G401 (cell line): ENCODE data around the gene ACSM5. TPM values are rescaled to one million over a fixed set of nuclear protein-coding genes. Genes with fewer than 3 reads are reported as not detected.
"Not testable (repeated sequence)": the region's sequence is repeated elsewhere in the genome, so short reads cannot be mapped to it uniquely, and the experiment has no call there.

Experiments used
- DNase-seq: peaks from one replicate; pipeline ENCODE4 v3.0.0-alpha.2; 2015; ENCODE audit warnings: low spot score
- in situ Hi-C: cut with HindIII; loops from 2 replicates; pipeline ENCODE4 v1.10.0; 2016; ENCODE audit warnings: low sequenced_read_pairs, mixed read lengths
- total RNA-seq: library from RNA; depleted of rRNA; stranded (reverse); fragments of >200 nt; shearing (Covaris generic); gene quantifications from 2 replicates; pipeline ENCODE4 v1.2.3, GENCODE V29; 2014

The ACSM5 gene
- total RNA-seq, 1 experiment from 2014 or later = not detected

DNA sequence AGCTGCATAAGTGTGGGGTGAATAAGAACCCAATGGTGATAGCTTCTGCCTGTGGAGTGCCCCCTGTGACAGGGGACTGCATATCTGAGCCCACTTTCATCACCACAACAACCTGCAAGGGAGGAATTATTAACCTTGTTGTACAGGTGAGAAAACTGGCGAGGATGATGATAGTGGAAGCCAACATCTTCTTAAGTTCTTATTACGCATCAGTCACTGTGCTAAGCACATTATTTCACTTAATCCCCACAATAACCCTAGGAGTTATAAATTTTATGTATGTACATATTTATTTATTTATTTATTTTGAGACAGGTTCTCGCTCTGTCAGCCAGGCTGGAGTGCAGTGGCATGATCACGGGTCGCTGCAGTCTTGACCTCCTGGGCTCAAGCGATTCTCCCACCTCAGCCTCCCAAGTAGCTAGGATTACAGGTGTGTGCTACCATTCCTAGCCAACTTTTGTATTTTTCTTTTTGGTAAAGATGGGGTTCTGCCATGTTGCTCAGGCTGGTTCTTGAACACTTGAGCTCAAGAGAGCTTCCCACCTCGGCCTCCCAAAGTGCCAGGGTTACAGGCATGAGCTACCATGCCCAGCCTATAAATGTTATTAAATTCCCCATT lies 12.4 kb upstream of the ACSM5 start:
- DNase-seq = no peak
- in situ Hi-C loops = no loop called here

DNA sequence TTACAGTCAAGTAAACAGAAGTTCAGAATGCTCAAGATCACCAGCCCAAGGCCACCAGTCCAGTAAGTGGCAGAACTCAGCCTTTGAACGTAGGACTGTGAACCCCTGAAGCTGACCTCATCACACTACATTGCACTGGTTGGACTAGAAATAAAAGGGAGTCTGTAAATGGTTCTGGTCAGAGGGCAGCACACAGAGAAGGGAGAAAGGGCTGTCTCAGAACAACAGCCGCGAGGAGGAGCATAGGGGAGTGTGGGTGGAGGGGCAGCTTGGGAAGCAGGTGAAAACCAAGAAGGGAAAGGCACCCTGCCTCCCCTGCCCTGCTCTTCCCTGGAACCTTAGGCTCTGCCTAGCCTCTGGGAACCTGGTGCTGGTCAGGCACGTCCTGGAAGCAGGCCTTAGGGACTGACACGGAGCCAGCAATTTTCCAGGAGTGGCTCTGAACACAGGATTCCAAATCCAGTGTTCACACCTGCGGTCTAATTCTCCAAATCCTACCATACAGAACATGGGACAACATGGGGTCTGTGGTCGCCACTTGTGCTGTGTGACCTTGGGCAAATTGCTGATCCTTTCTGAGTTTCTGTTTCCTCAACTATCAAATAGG lies 11.8 kb upstream of the ACSM5 start:
- in situ Hi-C loops = no loop called here
- DNase-seq = no peak

DNA sequence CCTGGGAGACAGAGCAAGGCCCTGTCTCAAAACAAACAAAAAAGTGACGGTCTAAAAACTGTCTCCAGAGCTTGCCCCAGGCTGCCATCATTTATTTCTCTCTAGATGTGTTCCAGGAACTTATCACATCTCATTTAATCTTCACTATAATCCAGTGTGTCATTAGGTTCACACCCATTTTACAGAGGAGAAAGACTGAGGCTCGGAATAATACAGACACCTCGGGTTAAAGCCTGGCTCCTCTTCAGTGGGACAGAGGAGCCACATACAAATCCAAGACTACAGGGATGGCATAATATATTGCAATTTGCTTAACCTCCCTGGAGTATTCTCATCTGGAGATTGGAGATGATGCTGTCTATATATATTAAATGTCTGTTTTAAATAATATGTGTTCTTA lies 10.7 kb upstream of the ACSM5 start:
- in situ Hi-C loops = no loop called here
- no peak for DNase-seq

DNA sequence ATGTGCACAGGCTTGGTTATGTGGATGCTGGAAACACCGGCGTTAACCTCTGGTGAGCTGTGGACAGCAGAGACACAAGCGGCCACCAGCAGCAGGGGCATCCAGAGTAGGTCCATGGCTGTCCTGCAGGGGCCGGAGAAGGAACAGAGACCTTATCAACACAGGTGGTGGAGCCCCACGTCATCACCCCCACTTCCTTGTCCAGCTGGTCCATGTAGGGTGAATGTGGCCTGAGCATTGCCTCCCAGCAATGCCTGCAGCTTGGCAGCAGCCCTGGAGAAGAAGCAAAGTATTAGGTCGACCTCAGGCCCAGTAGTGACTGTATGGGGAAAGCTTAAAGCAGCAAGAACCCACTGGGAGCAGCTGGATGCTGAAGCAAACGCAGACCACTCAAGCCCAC lies 10.1 kb upstream of the ACSM5 start:
- in situ Hi-C loops = no loop called here
- no peak for DNase-seq

DNA sequence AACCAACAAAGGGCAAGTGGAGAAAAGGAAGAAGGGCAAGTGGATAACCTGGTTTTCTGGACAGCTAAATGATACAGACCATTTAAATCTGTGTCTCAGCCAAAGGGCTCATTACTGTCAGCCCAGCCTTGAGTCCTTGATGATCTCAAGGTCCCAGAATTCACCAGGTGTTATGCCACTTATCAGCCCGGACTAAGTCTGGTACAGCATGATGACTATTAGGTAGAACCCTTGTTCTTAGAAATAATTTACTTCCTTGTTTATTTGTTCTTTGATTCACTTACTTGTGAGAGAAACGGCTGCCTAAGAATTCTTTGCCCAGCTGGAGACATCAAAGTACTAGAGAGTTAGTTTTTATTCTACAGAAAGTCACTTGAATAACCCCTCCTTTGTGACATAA lies 8.3 kb upstream of the ACSM5 start:
- DNase-seq = no peak
- in situ Hi-C loops = no loop called here

DNA sequence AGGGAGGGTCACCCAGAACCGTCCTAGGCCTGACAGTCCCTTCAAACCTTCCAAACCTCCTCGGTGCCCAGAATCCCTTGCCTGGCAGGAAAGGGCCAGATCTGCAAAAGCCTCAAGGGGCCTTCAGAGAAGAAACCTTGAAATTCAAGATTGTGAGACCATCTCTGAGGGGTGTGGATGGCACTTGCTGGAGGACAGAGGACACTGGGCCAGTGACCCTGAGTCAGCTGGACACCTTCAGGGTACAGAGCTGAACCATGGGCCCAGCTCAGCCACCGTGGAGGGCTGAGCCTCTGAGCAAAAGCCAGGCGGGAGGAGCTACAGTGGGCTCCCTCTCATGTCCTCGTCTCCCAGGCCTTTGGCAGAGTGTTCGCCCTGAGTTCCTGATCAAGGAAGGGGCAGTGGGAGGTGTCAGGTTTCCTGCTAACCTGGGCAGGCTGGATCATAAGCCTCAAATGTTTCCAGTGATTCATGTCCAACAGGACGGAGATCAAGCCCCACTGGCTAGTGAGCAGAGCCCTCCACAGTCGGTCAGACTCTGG lies 7.8 kb upstream of the ACSM5 start:
- DNase-seq = no peak
- in situ Hi-C loops = no loop called here

DNA sequence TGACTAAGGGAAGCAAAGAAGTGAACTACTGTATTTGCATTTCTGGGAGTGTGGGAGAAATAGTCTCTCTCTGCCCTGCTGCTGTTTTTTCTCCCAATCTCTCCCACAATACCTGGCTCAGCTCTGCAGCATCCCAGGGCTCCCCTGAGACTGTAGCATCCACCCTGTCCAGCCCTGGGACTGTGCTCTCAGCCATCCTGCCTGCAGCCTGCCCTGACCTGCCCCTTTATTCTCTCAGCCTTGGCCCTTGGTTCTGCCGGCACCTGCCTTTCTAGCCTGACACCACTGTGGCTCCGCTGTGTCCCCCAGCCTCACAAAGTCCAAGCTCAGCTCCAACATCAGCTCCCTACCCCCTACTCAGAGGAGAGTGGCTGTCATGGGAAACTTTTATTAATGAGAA lies 6.7 kb upstream of the ACSM5 start:
- in situ Hi-C loops = no loop called here
- DNase-seq = no peak

DNA sequence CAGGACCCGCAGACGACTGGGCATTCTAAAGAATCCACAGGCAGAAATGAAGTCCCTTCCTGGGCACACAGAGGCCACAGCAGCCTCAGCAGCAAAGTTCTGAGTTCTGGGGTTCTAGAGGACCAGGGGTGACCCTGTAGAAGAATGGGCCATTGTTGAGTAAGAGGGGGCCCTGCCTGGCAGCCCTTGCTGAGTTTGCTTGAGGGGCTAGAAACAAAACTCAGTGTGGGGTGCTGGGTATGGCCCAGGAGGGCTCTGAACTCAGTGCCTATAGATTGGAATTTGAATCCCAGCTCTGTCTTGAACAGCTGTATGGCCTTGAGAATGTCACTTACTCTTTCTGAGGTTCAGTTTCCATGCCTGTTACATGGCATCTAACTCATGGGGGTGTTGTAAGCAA lies 4.7 kb upstream of the ACSM5 start, which contains the start of gene PDILT:
Gene PDILT, minus strand, starts transcription at position 101 of the 400 bp plus-strand sequence. CDS start 5,437 bp downstream, outside the sequence.
- DNase-seq = no peak
- in situ Hi-C loops = no loop called here

DNA sequence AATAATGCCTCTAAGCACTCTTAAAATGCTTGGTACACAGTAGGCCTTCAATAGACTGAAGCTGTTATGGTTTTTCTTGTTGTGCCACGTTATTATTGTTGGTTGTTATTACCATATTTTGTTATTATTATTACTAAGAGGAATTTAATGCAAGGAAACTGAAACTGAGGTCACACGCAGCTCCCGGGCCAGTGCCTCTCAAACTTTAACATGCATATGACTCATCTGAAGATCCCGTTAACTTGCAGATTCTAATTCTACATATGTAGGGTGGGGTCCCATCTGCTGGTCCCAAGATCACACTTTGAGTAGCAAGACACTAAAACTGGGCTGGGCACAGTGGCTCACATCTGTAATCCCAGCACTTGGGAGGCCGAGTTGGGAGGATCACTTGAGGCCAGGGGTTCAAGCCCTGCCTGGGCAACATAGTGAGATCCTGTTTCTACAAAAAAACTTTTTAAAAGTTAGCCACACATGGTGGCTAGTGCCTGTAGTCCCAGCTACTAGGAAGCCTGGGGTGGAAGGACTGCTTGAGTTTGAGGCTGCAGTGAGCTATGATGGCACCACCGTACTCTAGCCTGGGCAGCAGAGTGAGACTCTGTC lies 888 bp downstream of the ACSM5 start:
- no peak for DNase-seq
- in situ Hi-C loops = no loop called here

DNA sequence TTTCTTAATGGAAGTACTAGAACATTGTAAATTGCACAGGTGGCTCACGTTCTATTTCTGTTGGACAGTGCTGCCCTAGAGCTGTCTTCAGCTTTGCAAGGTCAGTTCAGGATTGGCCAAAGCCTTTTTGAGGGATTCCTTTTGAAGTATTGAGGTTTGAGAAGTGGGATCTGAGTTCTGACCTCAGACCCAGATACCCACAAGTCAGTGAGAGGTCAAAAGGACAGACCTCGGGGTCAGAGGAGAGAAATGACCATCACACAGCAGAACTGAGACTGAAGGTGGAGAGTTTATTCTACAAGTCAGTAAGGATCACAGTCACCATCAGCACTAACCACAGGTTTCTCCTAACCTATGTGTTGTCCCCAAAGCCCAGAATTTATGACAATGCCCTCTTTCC lies 1.7 kb downstream of the ACSM5 start:
- in situ Hi-C loops = no loop called here
- DNase-seq = no peak

DNA sequence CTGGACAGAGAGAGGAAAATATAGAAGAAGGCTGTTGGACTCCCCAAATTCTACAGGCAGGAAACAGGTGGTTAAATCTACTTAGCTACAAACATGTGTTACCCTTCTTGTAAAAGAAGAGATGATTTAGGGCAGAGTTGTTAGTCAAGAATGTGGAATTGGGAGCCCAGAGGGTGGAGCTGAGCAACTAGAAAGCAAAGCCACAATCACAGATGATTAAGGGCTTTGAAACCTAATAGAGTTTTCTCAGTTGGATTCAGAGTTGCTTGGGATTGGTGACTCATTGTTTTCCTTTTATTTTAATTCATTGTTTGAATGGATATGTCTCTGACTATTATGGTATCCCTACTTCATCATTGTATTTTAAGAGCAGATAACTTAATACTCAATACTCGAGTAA lies 6.2 kb downstream of the ACSM5 start:
- DNase-seq = no peak
- in situ Hi-C loops = no loop called here

DNA sequence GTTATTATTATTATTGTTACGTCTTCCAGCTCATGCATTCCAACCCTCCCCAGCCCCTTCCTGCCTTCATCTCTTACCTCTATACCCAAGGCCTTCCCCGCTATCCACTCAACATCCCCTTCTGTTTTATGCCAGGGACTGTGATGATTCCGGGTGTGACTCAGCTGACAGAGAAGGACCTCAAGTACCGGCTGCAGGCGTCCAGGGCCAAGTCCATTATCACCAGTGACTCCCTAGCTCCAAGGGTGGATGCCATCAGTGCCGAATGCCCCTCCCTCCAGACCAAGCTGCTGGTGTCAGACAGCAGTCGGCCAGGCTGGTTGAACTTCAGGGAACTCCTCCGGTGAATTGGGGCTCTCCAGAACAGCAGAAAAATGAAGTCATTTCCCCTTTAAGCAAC lies 9.8 kb downstream of the ACSM5 start:
- DNase-seq = not testable (repeated sequence)

DNA sequence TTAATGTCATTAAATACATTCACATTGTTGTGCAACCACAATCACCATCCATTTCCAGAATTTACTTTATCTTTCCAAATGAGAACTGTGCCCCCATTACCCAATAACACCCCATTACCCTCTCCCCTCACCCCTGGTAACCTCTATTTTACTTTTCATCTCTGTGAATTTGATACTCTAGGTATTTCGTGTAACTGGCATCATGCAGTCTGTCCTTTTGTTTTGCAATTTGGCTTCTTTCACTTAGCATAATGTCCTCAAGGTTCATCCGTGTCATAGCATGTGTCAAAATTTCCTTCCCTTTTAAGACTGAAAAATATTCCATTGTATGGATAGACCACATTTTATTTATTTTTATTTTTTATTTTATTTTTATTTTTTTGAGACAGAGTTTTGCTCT lies 12.4 kb downstream of the ACSM5 start:
- DNase-seq, in situ Hi-C loops: not testable (repeated sequence)

More for the DNA sequence above, 9.8 kb downstream of the ACSM5 start:
- in situ Hi-C loops = not testable (repeated sequence)

DNA sequence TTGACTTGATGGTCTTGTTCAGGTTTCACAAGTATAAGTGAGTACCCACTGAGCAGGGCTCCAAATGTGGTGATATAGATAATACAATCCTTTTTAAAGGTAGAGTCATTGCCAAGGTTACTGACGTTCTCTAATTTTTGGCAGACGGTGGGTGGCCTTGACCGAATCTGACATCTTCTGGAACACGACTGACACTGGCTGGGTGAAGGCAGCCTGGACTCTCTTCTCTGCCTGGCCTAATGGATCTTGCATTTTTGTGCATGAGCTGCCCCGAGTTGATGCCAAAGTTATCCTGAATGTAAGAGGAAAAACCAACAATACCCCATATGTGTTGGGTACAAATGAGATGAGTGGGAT lies 14.4 kb downstream of the ACSM5 start:
- DNase-seq, in situ Hi-C loops: not testable (repeated sequence)

DNA sequence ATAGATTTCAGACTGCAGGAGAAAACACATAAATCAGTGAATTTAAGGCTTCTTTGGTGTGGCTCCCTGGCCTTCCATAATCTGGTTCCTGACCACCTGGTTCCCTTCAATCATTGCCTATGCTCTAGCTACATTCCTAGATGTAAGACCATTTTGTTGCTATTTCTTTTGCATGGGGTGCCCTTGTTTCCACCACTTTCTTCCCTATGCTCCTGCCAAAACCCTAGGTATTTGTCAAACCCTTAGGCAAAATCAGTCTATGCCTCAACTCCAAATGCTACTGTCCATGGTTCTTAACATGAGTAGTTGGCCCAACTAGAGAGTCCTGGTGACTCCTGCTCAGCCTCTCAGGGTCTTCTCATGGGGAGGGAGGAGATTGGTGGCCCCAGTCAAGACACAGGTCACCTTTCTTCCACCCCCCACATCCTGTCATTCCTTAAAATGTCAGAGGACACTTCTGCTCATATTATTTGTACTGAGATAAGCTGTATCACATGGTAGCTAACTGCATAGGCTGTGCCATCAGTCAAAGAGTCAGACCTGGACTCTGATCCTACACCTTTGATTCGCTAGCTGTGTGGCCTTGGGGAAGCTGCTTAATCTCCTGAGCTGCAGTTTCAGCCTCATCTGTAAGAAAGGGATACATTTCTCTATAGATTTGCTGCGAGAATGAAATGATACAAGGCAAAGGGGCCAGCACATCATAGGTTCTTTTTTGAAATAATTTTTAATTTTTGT lies 15.0 kb downstream of the ACSM5 start:
- in situ Hi-C loops = no loop called here
- DNase-seq = no peak

DNA sequence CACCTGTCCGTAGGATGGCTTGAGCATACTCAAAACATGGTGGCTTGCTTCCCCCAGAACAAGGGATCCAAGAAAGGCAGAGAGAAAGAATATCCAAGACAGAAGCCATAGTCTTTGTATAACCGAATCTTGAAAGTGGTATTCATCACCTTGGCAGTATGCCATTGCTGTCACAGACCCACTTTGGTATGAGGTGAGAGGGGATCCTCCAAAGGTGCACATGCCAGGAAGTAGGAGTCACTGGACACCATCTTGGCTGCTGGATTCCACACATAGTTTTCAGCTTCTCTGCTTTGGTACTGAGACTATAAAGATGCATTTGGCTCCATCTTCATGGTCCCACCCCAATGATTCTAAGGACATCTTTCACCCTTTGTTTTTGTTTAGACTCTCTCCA lies 18.1 kb downstream of the ACSM5 start:
- DNase-seq, in situ Hi-C loops: not testable (repeated sequence)

DNA sequence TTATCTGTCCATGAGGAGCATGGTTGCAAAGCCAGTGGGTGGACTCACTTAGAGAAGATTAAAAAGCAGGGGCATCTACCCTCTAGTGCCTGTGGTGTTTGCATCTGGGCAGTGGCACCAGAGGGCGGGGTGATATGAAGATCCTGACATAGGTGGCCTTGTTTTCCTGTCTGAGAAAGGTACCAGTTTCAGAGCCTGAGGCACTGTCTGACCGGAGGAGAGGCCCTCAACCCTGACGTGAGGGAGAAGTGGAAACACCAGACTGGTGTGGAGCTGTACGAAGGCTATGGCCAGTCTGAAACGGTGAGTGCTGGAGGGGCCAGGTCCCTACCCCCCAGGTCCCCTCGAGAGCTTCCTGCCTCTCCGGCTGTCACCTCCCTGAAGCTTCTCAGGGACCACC lies 20.2 kb downstream of the ACSM5 start:
- in situ Hi-C loops, DNase-seq: not testable (repeated sequence)

DNA sequence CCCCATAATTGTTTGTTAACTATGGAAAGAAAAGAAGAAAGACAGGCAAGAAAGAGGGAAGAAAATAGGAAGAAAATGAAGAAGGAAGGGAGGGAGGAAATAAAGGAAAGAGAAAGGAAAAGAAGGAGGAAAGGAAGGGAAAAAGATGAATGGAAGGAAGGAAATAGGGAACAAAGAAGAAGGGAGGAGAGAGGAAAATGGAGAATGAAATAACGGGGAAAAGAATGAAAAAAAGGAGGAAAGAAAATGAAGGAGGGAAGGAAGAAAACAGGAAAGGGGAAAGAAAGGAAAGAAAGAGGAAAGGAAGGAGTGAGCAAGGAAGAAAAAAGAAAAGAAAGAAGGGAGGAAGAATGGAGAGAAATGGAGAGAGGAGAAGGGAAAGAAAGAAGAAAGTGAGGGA lies 21.1 kb downstream of the ACSM5 start:
- in situ Hi-C loops, DNase-seq: not testable (repeated sequence)

DNA sequence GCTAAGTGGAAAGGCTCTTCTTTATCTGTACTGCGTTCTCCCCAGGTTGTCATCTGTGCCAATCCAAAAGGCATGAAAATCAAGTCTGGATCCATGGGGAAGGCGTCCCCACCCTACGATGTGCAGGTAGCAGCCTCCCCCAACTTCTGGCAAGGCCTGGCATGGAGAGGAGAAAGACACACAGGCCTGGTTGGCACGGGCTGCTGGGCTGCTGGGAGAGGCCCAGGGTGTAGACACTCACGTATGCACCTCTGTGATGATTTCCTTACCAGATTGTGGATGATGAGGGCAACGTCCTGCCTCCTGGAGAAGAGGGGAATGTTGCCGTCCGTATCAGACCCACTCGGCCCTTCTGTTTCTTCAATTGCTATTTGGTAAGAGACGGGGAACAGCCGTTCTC lies 21.6 kb downstream of the ACSM5 start:
- no peak for DNase-seq
- in situ Hi-C loops = no loop called here

DNA sequence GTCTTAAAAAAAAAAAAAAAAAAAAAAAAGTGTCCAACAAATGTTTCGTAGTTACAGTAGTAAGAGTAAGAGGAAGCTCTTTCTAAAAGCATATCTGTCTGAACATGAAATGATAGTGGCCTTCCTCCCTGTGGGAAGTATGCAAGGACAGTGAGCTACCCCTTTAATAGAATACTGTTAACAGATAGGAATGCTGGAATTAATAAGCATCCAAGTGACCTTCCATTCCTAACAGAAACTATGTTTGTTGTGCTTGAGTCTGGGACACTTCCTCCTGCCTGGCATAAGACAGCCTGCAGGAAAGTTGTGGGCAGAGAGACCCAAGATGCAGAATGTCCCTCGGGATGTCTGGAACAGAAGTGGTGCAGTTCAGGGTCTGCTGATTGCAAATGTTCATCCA lies 29.6 kb downstream of the ACSM5 start:
- DNase-seq, in situ Hi-C loops: not testable (repeated sequence)
